NCI-H774 (cell line): ENCODE measurements around the gene ARID4B.
"Not testable (repeated sequence)": the region's sequence is repeated elsewhere in the genome, so short reads cannot be mapped to it uniquely, and the experiment has no call there.

Source experiments
- DNase-seq: peaks from one replicate; lab custom pipeline; 2025; lab: John Stamatoyannopoulos, UW

ARID4B gene

DNA sequence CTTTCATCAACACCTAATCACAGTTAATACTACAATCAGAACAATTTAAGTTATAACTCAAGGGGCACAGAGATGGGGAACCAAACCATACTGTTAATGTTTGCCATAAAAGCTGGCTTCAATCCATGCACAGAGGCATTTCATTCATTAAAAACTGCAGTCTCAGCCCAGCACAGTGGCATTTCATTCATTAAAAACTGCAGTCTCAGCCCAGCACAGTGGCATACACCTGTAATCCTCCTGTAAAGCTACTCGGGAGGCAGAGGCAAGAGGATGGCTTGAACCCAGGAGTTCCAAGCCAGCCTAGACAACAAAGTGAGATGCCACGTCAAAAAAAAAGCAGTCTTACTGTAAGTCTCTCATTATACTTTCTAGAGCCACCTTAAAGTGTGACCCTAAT is 29.2 kb downstream of the ARID4B start:
- peak; percentile 10 for DNase-seq

DNA sequence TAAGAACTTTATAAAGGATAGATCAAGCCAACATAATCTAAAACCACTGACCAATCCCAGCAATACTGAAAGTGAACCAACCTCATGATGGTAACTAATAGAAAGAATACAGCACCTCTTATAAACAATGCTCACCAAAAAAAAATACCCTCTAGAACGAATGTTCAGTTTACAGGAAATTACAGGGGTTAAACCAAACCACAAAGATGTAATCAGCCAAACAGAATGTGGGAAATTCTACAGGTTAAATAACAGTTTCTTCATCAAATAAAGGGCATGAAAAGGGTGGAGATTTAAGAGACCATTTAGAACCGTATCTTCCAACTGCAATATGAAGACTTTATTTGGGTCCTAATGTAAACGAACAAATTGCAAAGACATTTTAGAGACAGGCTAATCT is 30.4 kb downstream of the ARID4B start:
- no peak for DNase-seq

DNA sequence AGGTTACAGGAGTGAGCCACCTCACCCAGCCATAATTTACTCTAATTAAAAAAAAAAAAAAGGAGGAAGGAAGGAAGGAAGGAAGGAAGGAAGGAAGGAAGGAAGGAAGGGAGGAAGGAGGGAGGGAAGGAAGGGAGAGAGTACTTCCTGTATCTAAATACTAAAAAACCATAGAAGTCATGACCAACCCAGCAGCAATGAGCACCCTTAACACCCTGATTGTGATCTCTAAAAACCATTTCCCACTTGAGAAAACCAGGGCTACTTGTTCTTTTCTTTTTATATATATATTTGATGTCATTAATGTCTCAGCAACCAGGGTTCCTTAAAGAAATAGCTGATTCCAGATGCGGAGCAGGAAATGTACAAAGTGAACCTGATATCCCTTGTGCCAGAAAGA is 31.2 kb downstream of the ARID4B start:
- no peak for DNase-seq

GRCh38 chr1:235295902-235296350 is 32.1 kb downstream of the ARID4B start:
- DNase-seq: peak; percentile 16

DNA sequence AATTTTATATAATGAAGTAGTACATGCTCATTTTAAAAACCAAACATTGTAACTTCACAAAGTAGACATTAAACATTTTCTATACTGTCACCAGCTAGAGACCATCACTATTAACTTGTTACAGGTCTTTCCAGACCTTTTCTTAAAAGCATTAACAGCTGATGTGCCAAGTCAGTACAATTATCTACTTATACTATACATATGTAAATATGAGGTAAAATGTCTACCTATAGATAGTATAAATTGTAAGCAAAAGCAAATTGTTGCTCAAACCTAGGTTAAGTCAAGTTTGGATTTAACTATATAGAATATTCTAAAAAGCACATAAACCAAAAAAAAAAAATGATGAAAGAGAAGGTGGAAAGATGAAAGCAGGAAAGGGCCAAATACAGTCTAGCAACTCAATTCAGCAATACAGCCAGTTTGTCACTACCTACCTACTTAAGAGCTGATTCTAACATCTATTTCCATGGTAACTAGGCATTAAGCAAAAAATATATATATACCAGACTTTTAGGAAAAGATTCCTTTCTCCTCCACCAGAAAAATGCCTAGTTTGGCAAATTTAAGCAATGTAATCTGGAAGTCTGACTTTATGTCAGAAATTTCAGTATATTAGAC is 34.5 kb downstream of the ARID4B start:
- no peak for DNase-seq

GRCh38 chr1:235292790-235293189 is 35.2 kb downstream of the ARID4B start:
- no peak for DNase-seq

- DNase-seq: no peak
Observed at GRCh38 chr1:235291599-235292091, 36.3 kb downstream of the ARID4B start.

DNA sequence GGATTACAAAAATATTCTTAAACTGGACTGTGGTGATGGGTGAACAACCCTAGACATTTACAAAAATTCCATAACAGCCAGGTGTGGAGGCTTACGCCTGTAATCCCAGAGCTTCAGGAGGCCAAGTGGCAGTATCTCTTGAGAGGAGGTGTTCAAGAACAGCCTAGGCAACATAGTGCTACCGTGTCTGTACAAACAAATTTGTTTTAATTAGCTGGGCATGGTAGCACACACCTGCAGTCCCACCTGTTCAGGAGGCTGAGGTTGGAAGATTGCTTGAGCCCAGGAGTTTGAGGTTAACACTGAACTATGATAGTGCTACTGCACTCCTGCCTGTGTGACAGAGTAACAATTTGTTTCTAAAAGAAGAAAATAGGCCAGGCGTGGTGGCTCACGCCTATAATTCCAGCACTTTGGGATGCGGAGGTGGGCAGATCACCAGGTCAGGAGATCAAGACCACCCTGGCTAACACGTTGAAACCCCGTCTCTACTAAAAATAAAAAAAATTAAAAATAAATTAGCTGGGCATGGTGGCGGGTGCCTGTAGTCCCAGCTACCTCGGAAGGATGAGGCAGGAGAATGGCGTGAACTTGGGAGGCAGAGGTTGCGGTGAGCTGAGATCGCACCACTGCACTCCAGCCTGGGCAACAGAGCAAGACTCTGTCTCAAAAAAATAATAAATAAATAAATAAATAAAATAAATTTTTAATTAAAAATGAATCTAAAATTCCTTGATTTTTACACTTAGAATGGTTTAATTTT is 37.1 kb downstream of the ARID4B start:
- peak; percentile 12 for DNase-seq

GRCh38 chr1:235289859-235290739 is 37.9 kb downstream of the ARID4B start:
- no peak for DNase-seq

DNA sequence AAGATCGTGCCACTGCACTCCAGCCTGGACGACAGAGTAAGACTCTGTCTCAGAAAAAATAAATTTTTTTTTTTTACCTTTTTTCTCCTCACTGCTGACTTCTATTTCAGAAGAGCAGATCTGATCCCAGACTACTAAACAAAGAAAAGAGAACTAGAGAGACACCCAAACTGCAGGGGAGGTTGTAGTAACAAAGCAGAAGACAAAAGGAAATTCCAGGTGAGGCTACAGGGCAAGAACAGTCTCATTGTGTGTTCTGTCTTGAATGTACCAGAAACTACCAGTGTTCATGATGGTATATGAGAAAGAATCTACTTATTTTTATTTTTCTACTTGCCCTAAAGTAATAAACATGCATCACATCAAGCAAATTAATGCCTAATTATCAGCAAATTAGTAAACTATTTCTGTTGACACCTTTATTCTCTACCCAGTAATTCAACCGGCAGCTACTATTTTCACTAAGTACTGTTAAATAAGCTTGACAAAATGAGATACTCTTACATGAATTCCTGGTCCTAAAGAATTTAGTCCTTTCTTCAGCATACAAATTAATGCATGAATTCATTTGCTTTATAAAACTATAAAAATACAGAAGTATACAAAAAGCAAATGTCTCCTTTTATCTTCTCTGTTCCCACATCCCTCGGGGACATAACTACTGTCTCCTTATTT is 40.6 kb downstream of the ARID4B start:
- no peak for DNase-seq

DNA sequence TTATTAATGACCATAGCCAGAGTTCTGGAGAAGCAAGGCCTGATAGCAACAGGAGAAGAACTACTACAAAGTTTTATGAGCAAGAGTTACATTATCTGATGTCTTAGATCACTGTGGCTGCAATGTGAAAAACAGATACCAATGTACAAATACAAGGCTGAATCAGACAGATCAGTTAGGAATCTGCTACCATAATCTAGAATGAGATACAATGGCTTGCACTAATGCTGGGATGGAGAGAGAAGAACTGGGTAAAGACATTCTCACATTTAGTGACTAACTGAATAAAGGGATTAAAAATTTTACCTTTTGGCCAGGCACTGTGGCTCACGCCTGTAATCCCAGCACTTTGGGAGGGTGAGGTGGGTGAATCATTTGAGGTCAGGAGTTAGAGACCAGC is 41.3 kb downstream of the ARID4B start:
- no peak for DNase-seq

GRCh38 chr1:235284231-235284769 is 43.7 kb downstream of the ARID4B start:
- no peak for DNase-seq

DNA sequence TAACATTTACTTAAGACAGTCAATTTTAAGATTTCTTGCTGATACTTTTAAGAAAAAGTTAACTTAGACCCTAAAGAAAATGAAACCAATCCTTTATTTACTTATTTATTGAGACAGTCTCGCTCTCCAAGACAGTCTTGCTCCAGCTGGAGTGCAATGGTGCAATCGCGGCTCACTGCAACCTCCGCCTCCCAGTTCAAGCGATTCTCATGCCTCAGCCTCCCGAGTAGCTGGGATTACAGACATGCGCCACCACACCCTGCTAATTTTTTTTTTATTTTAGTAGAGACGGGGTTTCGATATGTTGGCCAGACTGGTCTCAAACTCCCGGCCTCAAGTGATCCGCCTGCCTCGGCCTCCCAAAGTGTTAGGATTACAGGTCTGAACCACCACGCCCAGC is 44.3 kb downstream of the ARID4B start:
- DNase-seq: not testable (repeated sequence)

DNA sequence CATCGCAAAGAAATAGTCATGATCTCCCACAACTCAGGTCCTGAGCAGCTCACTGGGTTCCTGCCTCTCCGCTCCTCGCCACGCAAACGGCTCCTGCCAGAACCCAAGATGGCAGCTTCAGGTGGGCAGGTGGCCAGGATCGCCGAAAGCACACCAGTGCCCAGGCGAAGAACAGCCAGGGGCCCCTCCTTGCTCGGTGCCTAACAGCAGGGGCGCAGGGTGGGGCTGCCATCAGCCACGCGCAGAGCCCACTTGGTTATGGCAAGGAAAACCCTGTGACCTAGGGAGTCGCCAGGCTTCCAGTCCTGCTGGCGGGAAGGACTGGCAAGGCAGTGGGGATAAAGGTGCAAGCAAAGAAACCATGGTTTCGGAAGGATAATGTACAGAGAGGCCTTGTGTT is 47.5 kb downstream of the ARID4B start:
- no peak for DNase-seq

- no peak for DNase-seq
Observed at GRCh38 chr1:235279694-235280093, 48.3 kb downstream of the ARID4B start.

- no peak for DNase-seq
Observed at GRCh38 chr1:235278915-235279292, 49.1 kb downstream of the ARID4B start.

GRCh38 chr1:235278233-235278914 is 49.6 kb downstream of the ARID4B start:
- DNase-seq: no peak

DNA sequence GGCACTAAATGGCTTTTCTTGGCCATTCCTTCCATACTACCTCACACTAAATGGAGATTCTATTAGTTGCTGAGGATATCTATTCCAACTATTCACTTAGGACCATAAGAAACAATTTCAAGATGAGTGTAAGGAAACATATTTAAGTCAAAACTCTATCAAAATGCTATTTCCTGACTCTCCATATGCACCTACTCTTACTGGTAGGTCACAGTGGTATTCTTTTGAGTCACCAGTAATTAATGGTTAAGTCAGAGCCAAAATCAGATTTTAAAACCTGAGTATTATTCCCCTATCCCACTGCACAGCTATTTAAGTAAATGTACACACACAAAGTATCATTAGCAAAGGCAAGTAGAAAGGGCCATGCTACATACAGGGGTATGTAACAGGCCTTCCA is 50.3 kb downstream of the ARID4B start:
- DNase-seq: no peak

- no peak for DNase-seq
Observed at GRCh38 chr1:235275836-235276235, 52.1 kb downstream of the ARID4B start.

DNA sequence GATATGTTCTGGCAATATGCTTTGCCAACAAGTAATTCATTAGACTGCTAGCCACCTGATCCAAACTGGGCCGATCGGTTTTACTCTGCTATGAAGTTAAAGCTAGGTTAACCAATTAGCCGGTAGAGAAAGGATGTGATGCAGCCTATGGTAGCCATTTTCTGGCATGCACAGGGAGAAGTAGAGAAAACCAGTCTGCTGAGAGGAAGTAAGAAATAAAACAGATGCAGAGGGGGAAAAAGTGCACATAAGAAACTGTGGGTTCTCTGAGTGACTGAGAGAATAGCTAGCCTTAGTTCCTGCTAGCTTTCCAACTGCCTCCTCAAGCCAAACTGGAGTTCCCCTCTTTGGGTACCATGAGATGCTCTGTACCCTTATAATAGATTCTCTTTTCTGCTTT is 52.8 kb downstream of the ARID4B start:
- no peak for DNase-seq

GRCh38 chr1:235272851-235273250 is 55.1 kb downstream of the ARID4B start:
- no peak for DNase-seq
